Esophagus (tissue), 2 donors: ENCODE results near the gene FAM219B. TPM values are rescaled to one million over a fixed set of nuclear protein-coding genes. Genes with fewer than 3 reads are reported as not detected.
"Not testable (repeated sequence)": the region's sequence is repeated elsewhere in the genome, so short reads cannot be mapped to it uniquely, and the experiment has no call there.

ENCODE experiments used
- H3K27ac ChIP-seq, 2 donors: one replicate each; pipeline ENCODE4 v1.5.1; 2013; ENCODE audit warnings: low read depth in 2 of 2, mild to moderate bottlenecking in 2 of 2, inconsistent platforms in 1 of 2, low read length in 1 of 2, moderate library complexity in 1 of 2
- H3K27me3 ChIP-seq, 2 donors: one replicate each; pipeline ENCODE4 v1.6.1; 2013; ENCODE audit warnings: low read length in 2 of 2, control low read depth in 1 of 2, mild to moderate bottlenecking in 1 of 2; ENCODE audit not compliant: insufficient read depth in 2 of 2, control insufficient read depth in 1 of 2
- H3K36me3 ChIP-seq, 2 donors: one replicate each; pipeline ENCODE4 v1.6.1; 2013; ENCODE audit warnings: low read length in 1 of 2; ENCODE audit not compliant: control insufficient read depth in 2 of 2, insufficient read depth in 2 of 2
- H3K4me1 ChIP-seq, 2 donors: one replicate each; pipeline ENCODE4 v1.6.1; 2013; ENCODE audit warnings: low read length in 1 of 2; ENCODE audit not compliant: control insufficient read depth in 2 of 2, insufficient read depth in 2 of 2
- H3K4me3 ChIP-seq, 2 donors: one replicate each; pipeline ENCODE4 v1.5.1; 2013; ENCODE audit warnings: low read length in 2 of 2, mild to moderate bottlenecking in 2 of 2, low read depth in 1 of 2, moderate library complexity in 1 of 2
- H3K9me3 ChIP-seq, 2 donors: one replicate each; pipeline ENCODE4 v1.6.1; 2013; ENCODE audit warnings: mild to moderate bottlenecking in 2 of 2, low read depth in 1 of 2, low read length in 1 of 2, moderate library complexity in 1 of 2; ENCODE audit not compliant: control insufficient read depth in 2 of 2, insufficient read depth in 1 of 2
- WGBS, 2 donors: extraction: QIAGEN DNeasy Blood & Tissue Kit; methylation state at CpG; one replicate each; pipeline ENCODE4 v1.1.7; 2013; 5-methylcytosine and 5-hydroxymethylcytosine counted together
- polyA plus RNA-seq, 2 donors: library from polyadenylated mRNA; stranded (reverse); fragments of 200-250 nt; gene quantifications; one replicate each; pipeline ENCODE4 v1.2.3, GENCODE V29; 2013
- donor health status: healthy with polysubstance abuse.
- donor health status: Bipolar disorder and iron deficiency.

The FAM219B gene
- polyA plus RNA-seq, 2 donors, result 46.4 to 53.0 TPM

DNA sequence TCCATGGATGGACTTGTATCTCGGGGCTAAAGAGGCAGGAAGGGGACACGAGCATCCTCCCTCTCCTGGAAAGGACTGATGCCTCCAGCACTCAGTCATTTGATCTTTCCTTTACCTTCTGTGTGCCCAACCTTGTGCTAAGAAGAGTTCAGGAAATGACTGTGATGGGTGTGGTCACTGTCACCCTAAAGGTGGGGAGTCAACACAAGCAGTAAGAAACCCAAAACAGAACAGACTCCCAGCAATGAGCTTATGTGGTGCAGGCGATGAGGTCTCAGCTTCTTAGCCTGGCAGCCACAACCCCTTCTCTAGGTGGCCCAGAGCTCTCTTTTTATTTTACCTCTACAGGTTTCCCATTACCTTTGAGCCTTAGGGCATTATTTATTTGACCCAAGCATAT lies 13.0 kb downstream of the FAM219B start:
- WGBS, 2 donors, result 73 to 74% methylated on average over 3 of the region's 3 CpGs
- peak overlapping the region; percentile 25 to 90 for H3K27ac ChIP-seq
- H3K4me1 ChIP-seq, result peaks cover 0 to 22% of the 10 kb centered on the region in 2 donors
- H3K36me3 ChIP-seq, result peaks cover 0 to 18% of the 10 kb centered on the region in 2 donors
- no peaks in the 10 kb centered on the region for H3K27me3 ChIP-seq
- no peak overlapping the region for H3K4me3 ChIP-seq
- H3K9me3 ChIP-seq, result no peaks in the 10 kb centered on the region

DNA sequence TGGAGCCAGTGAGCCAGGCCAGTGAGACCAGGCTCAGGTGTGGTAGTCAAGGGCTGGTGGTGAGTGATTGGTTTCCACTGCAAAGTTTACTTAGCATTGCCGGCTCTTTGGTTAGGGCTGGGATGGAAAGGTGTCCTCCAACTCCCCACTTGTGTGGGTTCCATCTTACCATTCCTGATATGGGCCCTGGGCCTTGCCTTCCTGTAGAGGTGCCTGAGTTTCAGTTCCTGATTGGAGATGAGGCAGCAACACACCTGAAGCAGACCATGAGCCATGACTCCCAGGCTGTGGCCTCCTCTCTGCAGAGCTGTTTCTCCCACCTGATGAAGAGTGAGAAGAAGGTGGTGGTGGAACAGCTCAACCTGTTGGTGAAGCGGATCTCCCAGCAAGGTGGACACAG lies 13.7 kb downstream of the FAM219B start:
- no peak overlapping the region for H3K4me3 ChIP-seq
- H3K4me1 ChIP-seq, result peaks cover 0 to 22% of the 10 kb centered on the region in 2 donors
- WGBS, 2 donors, result 91 to 97% methylated on average over 2 of the region's 2 CpGs
- H3K9me3 ChIP-seq, result no peaks in the 10 kb centered on the region
- no peaks in the 10 kb centered on the region for H3K27me3 ChIP-seq
- H3K27ac ChIP-seq, result peak overlapping the region; percentile 29 to 90
- peaks cover 0 to 14% of the 10 kb centered on the region in 2 donors for H3K36me3 ChIP-seq

GRCh38 chr15:74892313-74892712 lies 14.3 kb downstream of the FAM219B start:
- H3K4me1 ChIP-seq, result peaks cover 0 to 22% of the 10 kb centered on the region in 2 donors
- peak overlapping the region; percentile 29 to 90 for H3K27ac ChIP-seq
- H3K36me3 ChIP-seq, result peaks cover 0 to 12% of the 10 kb centered on the region in 2 donors
- H3K9me3 ChIP-seq, result no peaks in the 10 kb centered on the region
- WGBS, 2 donors, result 84 to 86% methylated on average over 3 of the region's 3 CpGs
- H3K27me3 ChIP-seq, result no peaks in the 10 kb centered on the region
- no peak overlapping the region for H3K4me3 ChIP-seq

DNA sequence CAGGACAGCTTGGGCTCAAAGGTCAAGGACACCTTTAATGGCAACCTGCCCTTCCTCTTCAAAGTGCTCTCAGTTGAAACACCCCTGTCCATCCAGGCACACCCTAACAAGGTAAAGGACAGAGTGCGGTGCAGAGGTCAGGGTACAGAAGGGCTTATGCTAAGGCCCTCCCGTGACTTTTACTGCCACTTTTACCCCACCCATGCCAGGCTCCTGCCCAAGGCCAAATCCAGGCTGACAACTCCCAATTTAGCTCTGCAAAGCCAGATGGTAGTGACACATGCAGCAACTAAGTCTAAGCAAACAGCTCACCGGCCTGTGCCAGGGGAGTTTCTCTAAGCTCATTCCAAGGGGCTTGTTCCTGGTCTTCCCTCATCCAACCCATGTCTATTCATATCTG lies 15.2 kb downstream of the FAM219B start:
- Histone ChIP-seq H3K9me3 (no peaks in the 10 kb centered on the region), H3K4me3 (no peak overlapping the region), H3K27me3 (no peaks in the 10 kb centered on the region), H3K36me3 (peaks cover 0 to 9% of the 10 kb centered on the region in 2 donors), H3K4me1 (peaks cover 0 to 22% of the 10 kb centered on the region in 2 donors), H3K27ac (peak overlapping the region; percentile 66 to 90)
- WGBS, 2 donors, result 71 to 73% methylated on average over 3 of the region's 3 CpGs

GRCh38 chr15:74890665-74890960 lies 16.0 kb downstream of the FAM219B start:
- no peaks in the 10 kb centered on the region for H3K9me3 ChIP-seq
- peaks cover 0 to 22% of the 10 kb centered on the region in 2 donors for H3K4me1 ChIP-seq
- H3K27ac ChIP-seq, result peak overlapping the region; percentile 79 to 90
- H3K4me3 ChIP-seq, result peak overlapping the region; percentile 80 to 91
- WGBS, 2 donors, result 0 to 6% methylated on average over 1 of the region's 1 CpG
- H3K36me3 ChIP-seq, result peaks cover 0 to 9% of the 10 kb centered on the region in 2 donors
- H3K27me3 ChIP-seq, result no peaks in the 10 kb centered on the region

GRCh38 chr15:74889883-74890664 lies 16.6 kb downstream of the FAM219B start, which contains the start of gene MPI:
Gene MPI, plus strand, starts transcription at chr15:74890042. Its CDS starts 32 bp downstream, at chr15:74890074.
- H3K9me3 ChIP-seq, result no peaks in the 10 kb centered on the region
- 1 to 2% methylated on average over 47 of the region's 47 CpGs for WGBS, 2 donors
- H3K36me3 ChIP-seq, result peaks cover 0 to 9% of the 10 kb centered on the region in 2 donors

DNA sequence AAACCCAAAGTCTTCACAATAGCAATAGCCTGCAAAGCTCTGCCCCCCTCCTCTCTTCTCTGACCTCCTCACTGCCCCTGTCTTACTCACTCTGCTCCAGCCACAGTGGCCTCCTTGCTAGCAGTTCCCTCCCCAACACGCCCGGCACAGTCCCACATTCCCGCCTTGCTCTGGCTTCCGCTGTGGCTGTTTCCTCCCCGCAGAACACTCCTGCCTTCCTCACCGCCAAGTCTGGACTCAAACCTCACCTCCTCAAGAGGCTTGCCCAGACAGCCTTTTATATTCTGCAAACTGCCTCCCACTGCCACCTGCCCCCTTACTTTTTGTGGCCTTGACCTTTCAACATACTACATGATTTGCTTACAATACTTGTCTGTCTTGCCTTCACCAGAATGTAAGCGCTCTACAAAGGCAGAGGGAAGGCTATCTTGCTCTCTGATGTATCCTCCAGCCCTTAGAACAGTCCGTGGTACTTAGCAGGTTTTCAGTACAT lies 17.2 kb downstream of the FAM219B start:
- peaks cover 0 to 22% of the 10 kb centered on the region in 2 donors for H3K4me1 ChIP-seq
- H3K9me3 ChIP-seq, result no peaks in the 10 kb centered on the region
- H3K4me3 ChIP-seq, result peak overlapping the region; percentile 80 to 91
- peak overlapping the region; percentile 79 to 90 for H3K27ac ChIP-seq
- peaks cover 0 to 9% of the 10 kb centered on the region in 2 donors for H3K36me3 ChIP-seq
- H3K27me3 ChIP-seq, result no peaks in the 10 kb centered on the region
- 18 to 20% methylated on average over 8 of the region's 8 CpGs for WGBS, 2 donors

More at GRCh38 chr15:74889883-74890664, 16.6 kb downstream of the FAM219B start, which contains the start of gene MPI:
- H3K27me3 ChIP-seq, result no peaks in the 10 kb centered on the region
- peaks cover 0 to 22% of the 10 kb centered on the region in 2 donors for H3K4me1 ChIP-seq
- peak within 1 kb of the TSS; percentile 80 to 91 for H3K4me3 ChIP-seq
- peak within 1 kb of the TSS; percentile 79 to 90 for H3K27ac ChIP-seq

DNA sequence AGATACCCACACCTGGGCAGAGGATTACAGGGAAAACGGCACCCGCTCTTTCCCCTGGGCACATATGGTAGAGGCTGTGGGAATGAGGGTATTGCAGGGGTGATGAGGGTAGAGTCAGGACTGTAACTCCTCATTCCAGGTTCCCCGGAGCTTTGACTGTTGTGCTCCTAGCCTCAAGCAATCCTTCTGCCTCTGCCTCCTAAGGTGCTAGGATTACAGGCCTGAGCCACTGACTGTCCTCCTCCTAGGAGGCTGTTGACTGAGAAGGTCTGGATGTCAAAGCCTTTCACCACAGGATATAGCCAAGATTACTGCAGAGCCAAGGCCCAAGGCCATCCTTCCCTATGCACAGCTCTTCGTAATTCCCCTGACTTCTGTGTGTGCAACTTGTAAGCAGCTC lies 17.9 kb downstream of the FAM219B start:
- no peaks in the 10 kb centered on the region for H3K27me3 ChIP-seq
- WGBS, 2 donors, result 93 to 94% methylated on average over 4 of the region's 4 CpGs
- peaks cover 0 to 9% of the 10 kb centered on the region in 2 donors for H3K36me3 ChIP-seq
- no peaks in the 10 kb centered on the region for H3K9me3 ChIP-seq
- peaks cover 0 to 22% of the 10 kb centered on the region in 2 donors for H3K4me1 ChIP-seq
- H3K27ac ChIP-seq, result peak overlapping the region in 1 of 2 donors; percentile 90
- H3K4me3 ChIP-seq, result no peak overlapping the region

GRCh38 chr15:74887537-74888193 lies 19.0 kb downstream of the FAM219B start:
- H3K9me3 ChIP-seq, H3K27ac ChIP-seq, H3K27me3 ChIP-seq, H3K4me3 ChIP-seq, H3K36me3 ChIP-seq: not testable (repeated sequence)
- H3K4me1 ChIP-seq, result peaks cover 0 to 13% of the 10 kb centered on the region in 2 donors
- WGBS, 2 donors, result 78 to 80% methylated on average over 6 to 10 of the region's 10 CpGs
